Panc1 (cell line): ENCODE data around the gene EME1.

ENCODE experiments used
- CTCF ChIP-seq: fragments of 450-650 bp; IDR thresholded peaks from 2 replicates; pipeline ENCODE4 v1.5.1; 2017; ENCODE audit warnings: mild to moderate bottlenecking
- POLR2AphosphoS5 ChIP-seq: IDR thresholded peaks from 2 replicates; pipeline ENCODE4 v1.6.1; 2012; ENCODE audit warnings: mild to moderate bottlenecking, low read depth, low read length, moderate library complexity
- REST ChIP-seq, 2 experiments: IDR thresholded peaks; 2 replicates each; pipeline ENCODE4 v1.6.1; 2011 to 2012; ENCODE audit warnings: low read depth in 2 of 2, control low read depth in 1 of 2, low read length in 1 of 2, mild to moderate bottlenecking in 1 of 2, moderate library complexity in 1 of 2; ENCODE audit not compliant: insufficient read depth in 1 of 2

- TF ChIP-seq CTCF (no peak), POLR2AphosphoS5 (0 out of 2 replicates have a peak, but pooled peaks have one; percentile 13), REST (IDR thresholded peaks at IDR 0.05; ENCODE audit: insufficient read depth in 1 of 2, low read depth in 2 of 2, low read length in 1 of 2) (no peak)
Observed at GRCh38 chr17:50381260-50381815, 8.3 kb downstream of the EME1 start.
